Chondrocyte (in vitro differentiated cells): ENCODE measurements around the gene ID2. TPM values are rescaled to one million over a fixed set of nuclear protein-coding genes. Genes with fewer than 3 reads are reported as not detected.

Experiments
- DNase-seq: peaks from one replicate; pipeline ENCODE4 v3.0.0; 2021; ENCODE audit warnings: mixed read lengths, low spot score
- H3K27ac Mint-ChIP-seq: one replicate; pipeline ENCODE4 v1.8.0; 2021; ENCODE audit warnings: mild to moderate bottlenecking, moderate library complexity, mixed read lengths; ENCODE audit not compliant: unreplicated experiment
- H3K27me3 Mint-ChIP-seq: 2 replicates; pipeline ENCODE4 v1.8.0; 2021; ENCODE audit warnings: low read depth, mixed read lengths
- H3K36me3 Mint-ChIP-seq: 2 replicates; pipeline ENCODE4 v1.8.0; 2021; ENCODE audit warnings: low read depth, mixed read lengths
- H3K4me1 Mint-ChIP-seq: 2 replicates; pipeline ENCODE4 v1.8.0; 2021; ENCODE audit warnings: low read depth, mild to moderate bottlenecking, mixed read lengths
- H3K4me3 Mint-ChIP-seq: one replicate; pipeline ENCODE4 v1.8.0; 2021; ENCODE audit warnings: mild to moderate bottlenecking, moderate library complexity, mixed read lengths; ENCODE audit not compliant: unreplicated experiment
- H3K9me3 Mint-ChIP-seq: 2 replicates; pipeline ENCODE4 v1.8.0; 2021; ENCODE audit warnings: low read depth, mixed read lengths
- total RNA-seq: library from RNA; stranded (reverse); gene quantifications from 3 replicates; pipeline ENCODE4 v1.2.1, GENCODE V29; 2021
- TF ChIP-seq, protein P1 (sequence below): fragments of 200-600 bp; sonication (generic); IDR thresholded peaks from 2 replicates; pipeline ENCODE4 v1.5.0; 2021; ENCODE audit warnings: antibody characterized with exemption, mild to moderate bottlenecking, moderate library complexity

ID2 gene
- total RNA-seq, 1 donor from 2014 or later, result 23.1 TPM

DNA sequence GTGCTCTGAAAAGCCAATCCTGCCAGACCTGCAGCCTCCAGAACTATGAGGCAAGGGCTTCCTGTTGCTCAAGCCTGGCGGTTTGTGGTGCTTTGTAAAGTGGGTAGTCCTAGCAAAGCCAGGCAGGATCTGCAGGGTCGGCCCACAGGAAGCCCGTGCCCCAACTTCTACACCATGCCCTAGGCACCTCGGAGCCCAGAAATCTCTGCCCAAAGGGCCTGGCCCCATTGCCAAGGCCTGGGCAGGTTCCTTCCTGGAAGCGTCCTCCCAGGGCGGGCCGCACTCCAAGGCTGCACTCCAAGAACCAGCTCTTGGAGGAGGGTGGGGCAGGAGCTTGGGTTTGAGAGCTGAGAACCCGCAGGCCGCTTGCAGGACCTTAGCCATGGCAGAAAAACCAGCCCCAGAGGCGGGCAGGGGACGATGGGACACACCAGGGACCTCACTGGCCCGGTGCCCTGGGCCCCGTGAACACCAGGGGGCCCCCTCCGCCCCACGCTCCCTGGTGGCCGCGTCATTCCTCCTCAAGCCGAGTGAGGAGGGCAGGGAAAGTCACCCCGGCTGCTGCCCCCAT, 37.2 kb upstream of the ID2 start:
- Mint-ChIP-seq H3K4me1 (no peaks in the 10 kb centered on the region), H3K36me3 (no peaks in the 10 kb centered on the region), H3K27me3 (no peaks in the 10 kb centered on the region), H3K4me3 (no peak overlapping the region), H3K9me3 (no peaks in the 10 kb centered on the region), H3K27ac (no peak overlapping the region)
- TF ChIP-seq, protein P1, sequence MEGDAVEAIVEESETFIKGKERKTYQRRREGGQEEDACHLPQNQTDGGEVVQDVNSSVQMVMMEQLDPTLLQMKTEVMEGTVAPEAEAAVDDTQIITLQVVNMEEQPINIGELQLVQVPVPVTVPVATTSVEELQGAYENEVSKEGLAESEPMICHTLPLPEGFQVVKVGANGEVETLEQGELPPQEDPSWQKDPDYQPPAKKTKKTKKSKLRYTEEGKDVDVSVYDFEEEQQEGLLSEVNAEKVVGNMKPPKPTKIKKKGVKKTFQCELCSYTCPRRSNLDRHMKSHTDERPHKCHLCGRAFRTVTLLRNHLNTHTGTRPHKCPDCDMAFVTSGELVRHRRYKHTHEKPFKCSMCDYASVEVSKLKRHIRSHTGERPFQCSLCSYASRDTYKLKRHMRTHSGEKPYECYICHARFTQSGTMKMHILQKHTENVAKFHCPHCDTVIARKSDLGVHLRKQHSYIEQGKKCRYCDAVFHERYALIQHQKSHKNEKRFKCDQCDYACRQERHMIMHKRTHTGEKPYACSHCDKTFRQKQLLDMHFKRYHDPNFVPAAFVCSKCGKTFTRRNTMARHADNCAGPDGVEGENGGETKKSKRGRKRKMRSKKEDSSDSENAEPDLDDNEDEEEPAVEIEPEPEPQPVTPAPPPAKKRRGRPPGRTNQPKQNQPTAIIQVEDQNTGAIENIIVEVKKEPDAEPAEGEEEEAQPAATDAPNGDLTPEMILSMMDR, result no peak
- DNase-seq, result no peak

DNA sequence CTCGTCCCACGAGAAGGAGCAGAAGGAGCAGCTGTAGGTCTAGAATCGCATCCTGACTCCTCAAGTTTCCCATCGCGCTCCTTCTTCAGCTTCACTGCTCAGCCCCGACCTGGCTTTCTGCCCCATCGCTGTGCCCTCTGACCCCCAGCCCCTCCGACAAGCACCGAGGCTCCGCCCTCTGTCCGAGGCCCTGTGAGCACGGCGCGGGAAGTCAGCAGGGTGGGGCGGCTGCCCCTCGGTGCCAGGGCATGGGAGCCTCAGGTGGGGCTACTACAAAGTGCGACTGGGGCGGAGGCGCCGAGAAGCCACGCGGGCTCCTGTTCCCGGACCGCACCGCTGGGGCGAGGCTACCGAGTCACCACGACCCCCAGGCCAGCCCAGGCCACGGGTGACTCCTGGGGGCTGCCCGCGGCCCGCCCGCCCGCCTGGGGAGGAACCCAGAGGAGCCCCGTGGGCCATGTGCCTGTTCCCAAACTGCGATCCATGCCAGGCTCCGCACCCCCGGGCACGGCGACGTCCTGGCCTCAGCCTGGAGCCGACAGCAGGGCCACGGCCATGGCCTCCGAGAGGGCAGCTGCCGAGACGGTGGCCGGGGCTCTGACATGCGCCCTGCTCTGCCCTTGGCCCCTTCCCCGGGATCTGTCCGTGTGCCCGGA, 36.6 kb upstream of the ID2 start:
- no peaks in the 10 kb centered on the region for H3K4me1 Mint-ChIP-seq
- H3K27me3 Mint-ChIP-seq, result no peaks in the 10 kb centered on the region
- H3K9me3 Mint-ChIP-seq, result no peaks in the 10 kb centered on the region
- H3K4me3 Mint-ChIP-seq, result no peak overlapping the region
- H3K36me3 Mint-ChIP-seq, result no peaks in the 10 kb centered on the region
- TF ChIP-seq, protein P1, result no peak
- no peak overlapping the region for H3K27ac Mint-ChIP-seq
- no peak for DNase-seq

DNA sequence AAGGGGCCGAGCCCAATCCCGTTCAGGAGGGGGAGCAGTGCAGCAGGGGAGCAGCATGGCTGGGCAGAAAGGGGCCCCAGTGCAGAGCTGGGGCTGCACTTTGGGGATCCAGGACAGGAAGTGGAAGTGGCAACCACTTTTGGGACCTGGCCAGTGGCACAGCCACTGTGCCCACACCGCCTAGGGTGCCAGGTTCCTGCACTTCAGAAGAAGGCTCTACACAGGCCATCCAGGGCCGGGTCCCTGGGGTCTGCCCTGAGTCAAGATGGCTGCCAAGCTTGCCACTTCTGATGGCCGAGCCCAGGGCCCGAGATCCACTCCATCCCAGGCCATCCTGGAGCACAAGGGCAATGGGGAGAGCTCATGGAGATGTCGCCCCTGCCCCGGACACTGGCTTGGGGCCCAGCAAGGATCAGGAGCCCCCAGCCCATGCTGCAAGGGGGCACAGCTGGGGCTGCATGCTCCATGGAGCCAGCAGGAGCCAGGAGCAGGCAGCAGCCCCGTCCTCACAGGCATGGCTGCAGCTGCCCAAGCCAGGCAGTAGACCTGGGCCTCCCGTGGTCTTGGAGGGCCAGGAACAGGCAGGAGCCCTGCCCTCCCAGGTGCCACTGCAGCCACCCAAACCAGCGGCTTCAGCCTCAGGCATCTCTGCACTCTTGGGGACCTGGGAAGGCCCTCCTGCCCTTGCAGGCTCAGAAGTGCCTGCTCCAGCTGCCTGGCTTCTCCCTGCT, 35.0 kb upstream of the ID2 start:
- peaks cover 2% of the 10 kb centered on the region for H3K27me3 Mint-ChIP-seq
- H3K4me1 Mint-ChIP-seq, result no peaks in the 10 kb centered on the region
- H3K36me3 Mint-ChIP-seq, result no peaks in the 10 kb centered on the region
- TF ChIP-seq, protein P1, result no peak
- H3K9me3 Mint-ChIP-seq, result no peaks in the 10 kb centered on the region
- no peak overlapping the region for H3K27ac Mint-ChIP-seq
- no peak for DNase-seq
- no peak overlapping the region for H3K4me3 Mint-ChIP-seq

DNA sequence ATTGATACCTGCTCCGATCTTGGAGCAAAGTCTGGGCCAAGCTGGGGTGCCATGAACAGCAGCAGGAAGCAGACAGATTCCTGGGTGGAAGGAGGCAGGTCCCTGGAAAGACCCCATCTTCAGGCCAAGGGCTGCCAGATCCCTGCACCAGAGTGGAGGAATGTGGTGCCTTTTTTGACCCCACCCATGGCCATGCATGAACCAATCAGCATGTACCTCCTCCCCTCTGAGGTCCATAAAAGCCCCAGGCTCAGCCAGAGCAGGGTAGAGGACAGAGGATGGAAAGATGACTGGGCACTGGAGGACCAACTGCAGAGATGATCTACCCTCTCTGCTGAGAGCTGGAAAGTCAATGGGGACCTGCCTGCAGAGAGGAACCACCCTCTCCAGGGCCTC, 34.4 kb upstream of the ID2 start:
- Mint-ChIP-seq H3K9me3 (no peaks in the 10 kb centered on the region), H3K4me1 (no peaks in the 10 kb centered on the region), H3K27me3 (peaks cover 2% of the 10 kb centered on the region), H3K27ac (no peak overlapping the region), H3K36me3 (no peaks in the 10 kb centered on the region), H3K4me3 (no peak overlapping the region)
- TF ChIP-seq, protein P1, result no peak
- no peak for DNase-seq

DNA sequence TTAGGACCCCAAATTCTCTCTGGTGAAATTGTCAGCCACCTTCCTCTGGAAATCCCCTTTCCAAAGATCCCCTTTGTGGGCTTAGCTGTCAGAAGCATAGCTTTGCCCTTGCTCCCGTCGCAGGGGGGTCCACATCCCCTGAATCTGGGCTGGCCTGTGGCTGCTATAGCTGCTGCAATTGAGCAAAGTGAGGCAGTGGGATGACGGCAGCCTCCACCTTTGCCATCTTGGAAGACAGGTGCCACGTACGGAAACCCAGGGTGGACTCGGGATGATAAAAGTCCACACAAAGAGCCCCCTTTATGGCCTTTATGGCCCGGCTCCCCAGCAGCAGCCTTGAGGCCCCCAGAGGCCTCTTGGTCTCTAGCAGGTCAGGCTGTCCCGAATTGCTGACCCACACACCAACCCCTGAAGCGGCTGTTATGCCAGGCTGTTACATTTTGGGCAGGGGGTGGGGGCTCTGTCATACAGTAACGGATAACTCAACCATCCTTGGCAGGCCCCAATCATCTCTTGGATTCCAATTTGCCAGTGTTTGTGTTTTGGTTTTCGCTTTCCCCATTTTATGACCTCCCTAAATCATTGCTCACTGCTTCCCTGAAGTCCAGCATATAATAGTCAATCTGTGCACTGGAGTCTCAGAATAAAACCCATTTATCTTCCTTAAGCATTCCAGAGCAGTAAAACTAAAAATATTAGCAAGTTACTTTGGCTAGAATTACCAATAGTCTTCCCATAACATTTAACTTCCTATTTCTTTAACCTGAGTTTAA, 33.2 kb upstream of the ID2 start:
- Mint-ChIP-seq H3K4me3 (no peak overlapping the region), H3K9me3 (no peaks in the 10 kb centered on the region), H3K4me1 (no peaks in the 10 kb centered on the region), H3K27ac (no peak overlapping the region), H3K27me3 (peaks cover 2% of the 10 kb centered on the region), H3K36me3 (no peaks in the 10 kb centered on the region)
- no peak for DNase-seq
- TF ChIP-seq, protein P1, result no peak
